ENCODE results near the gene HDAC6. TPM values are rescaled to one million over a fixed set of nuclear protein-coding genes. Genes with fewer than 3 reads are reported as not detected.
"Not testable (repeated sequence)": the region's sequence is repeated elsewhere in the genome, so short reads cannot be mapped to it uniquely, and the experiment has no call there.

HDAC6 gene
- total RNA-seq, 1 donor = 33.7 TPM

DNA sequence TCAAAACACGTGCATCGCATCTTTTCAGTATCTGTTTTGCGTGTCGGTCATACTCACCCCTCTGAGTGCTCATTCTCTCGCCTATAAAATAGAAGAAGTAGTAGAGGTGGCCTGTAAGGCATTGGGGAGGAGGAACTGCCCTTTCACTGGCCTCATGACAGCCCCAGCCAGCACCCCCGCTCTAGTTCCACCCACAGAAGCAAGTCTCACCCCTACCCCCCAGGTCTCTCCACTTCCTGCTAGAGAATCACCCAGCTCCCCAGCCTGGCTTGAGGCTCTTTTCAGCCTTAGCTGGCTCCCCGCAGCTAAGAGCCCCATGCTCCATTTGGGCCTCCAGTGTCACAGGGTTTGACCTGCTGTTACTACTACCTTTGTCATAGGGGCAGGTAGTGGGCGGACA, 11.8 kb downstream of the HDAC6 start:
- DNase-seq (ENCODE audit: low read depth) = no peak
- TF ChIP-seq CTCF (IDR thresholded peaks at IDR 0.05; ENCODE audit: insufficient read depth, low read length) = no peak
- H3K4me3 ChIP-seq (ENCODE audit: low read depth, low read length) = no peak overlapping the region

- no peak for DNase-seq (ENCODE audit: low read depth)
- H3K4me3 ChIP-seq (ENCODE audit: low read depth, low read length) = no peak overlapping the region
- TF ChIP-seq CTCF (IDR thresholded peaks at IDR 0.05; ENCODE audit: insufficient read depth, low read length) = no peak
Measured at GRCh38 chrX:48814722-48815121, 12.9 kb downstream of the HDAC6 start.

- no peak for DNase-seq (ENCODE audit: low read depth)
- H3K4me3 ChIP-seq (ENCODE audit: low read depth, low read length) = no peak overlapping the region
- no peak for TF ChIP-seq CTCF (IDR thresholded peaks at IDR 0.05; ENCODE audit: insufficient read depth, low read length)
Measured at GRCh38 chrX:48815266-48815665, 13.4 kb downstream of the HDAC6 start.

DNA sequence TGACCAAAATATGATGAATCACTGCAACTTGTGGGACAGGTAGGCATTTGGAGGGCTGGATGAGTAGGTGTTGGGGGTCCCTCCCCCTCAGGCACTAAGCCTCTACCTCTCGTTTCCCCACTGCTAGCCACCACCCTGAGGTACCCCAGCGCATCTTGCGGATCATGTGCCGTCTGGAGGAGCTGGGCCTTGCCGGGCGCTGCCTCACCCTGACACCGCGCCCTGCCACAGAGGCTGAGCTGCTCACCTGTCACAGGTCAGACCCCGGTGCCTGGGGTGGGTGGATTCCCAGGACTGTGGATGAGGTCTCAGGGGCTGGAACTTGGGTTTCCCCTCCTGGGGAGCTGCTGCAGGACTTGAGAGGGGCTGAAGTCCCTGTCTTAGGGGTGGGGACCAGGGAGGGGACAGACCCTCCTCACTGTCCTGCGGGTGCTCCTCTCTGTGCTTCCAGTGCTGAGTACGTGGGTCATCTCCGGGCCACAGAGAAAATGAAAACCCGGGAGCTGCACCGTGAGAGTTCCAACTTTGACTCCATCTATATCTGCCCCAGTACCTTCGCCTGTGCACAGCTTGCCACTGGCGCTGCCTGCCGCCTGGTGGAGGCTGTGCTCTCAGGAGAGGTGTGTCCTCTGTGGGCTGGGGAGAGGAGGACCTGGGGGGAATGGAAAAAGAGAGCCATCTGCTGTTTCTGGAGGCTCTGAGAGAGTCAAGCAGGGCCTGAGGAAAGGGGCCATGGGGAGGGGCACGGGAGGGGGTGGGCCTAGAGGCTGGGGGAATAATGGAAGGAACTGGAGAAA, 14.3 kb downstream of the HDAC6 start:
- DNase-seq (ENCODE audit: low read depth) = no peak
- TF ChIP-seq CTCF (IDR thresholded peaks at IDR 0.05; ENCODE audit: insufficient read depth, low read length) = no peak
- H3K4me3 ChIP-seq (ENCODE audit: low read depth, low read length) = no peak overlapping the region

- no peak for DNase-seq (ENCODE audit: low read depth)
- H3K4me3 ChIP-seq (ENCODE audit: low read depth, low read length) = no peak overlapping the region
- no peak for TF ChIP-seq CTCF (IDR thresholded peaks at IDR 0.05; ENCODE audit: insufficient read depth, low read length)
Measured at GRCh38 chrX:48818098-48818497, 16.2 kb downstream of the HDAC6 start.

DNA sequence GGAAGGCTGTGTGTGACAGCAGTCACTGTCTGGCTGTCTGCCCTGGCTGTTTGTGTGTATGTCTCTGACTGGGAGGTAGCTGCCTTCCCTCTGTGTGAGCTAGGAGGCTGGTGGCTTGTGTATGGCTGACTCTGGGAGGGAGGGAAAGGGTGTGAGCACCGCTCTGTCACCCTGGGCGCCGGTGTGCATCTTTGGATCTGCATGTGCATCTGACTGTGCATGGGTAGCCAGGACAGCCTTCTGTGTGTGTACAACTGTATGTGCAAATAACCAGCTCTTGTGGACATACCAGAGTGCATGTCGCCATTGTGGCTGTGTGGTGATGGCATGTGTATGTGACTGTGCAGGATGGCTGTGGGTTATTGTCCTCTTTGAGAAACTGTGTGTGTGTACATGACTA, 17.0 kb downstream of the HDAC6 start:
- no peak overlapping the region for H3K4me3 ChIP-seq (ENCODE audit: low read depth, low read length)
- no peak for DNase-seq (ENCODE audit: low read depth)
- no peak for TF ChIP-seq CTCF (IDR thresholded peaks at IDR 0.05; ENCODE audit: insufficient read depth, low read length)

DNA sequence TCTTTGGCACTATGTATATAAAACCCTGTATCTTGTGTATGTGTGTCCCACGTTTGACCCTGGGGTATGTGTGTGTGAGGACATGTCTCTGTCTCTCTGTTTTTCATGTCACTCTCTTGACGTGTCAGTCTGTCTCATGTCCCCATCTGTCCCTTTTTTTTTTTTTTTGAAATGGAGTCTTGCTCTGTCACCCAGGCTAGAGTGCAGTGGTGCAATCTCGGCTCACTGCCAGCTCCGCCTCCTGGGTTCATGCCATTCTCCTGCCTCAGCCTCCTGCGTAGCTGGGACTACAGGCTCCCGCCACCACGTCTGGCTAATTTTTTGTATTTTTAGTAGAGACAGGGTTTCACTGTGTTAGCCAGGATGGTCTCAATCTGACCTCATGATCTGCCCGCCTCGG, 17.5 kb downstream of the HDAC6 start:
- not testable (repeated sequence) for DNase-seq (ENCODE audit: low read depth); H3K4me3 ChIP-seq (ENCODE audit: low read depth, low read length)

All from fibroblast of the aortic adventitia (primary cell).